Type B pancreatic cell (in vitro differentiated cells): Measurements from ENCODE around the gene GRIN2A. TPM values are rescaled to one million over a fixed set of nuclear protein-coding genes. Genes with fewer than 3 reads are reported as not detected.
A peak's percentile ranks its signal among the peaks of the same experiment; 100 is the strongest.

Experiments used
- DNase-seq: peaks from one replicate; pipeline ENCODE4 v3.0.0; 2021; ENCODE audit warnings: mixed read lengths; ENCODE audit not compliant: unreplicated experiment; ENCODE audit errors: extremely low spot score
- H3K27ac Mint-ChIP-seq: 2 replicates; pipeline ENCODE4 v1.8.0; 2021; ENCODE audit warnings: mild to moderate bottlenecking, mixed read lengths
- H3K27me3 Mint-ChIP-seq: 2 replicates; pipeline ENCODE4 v1.8.0; 2021; ENCODE audit warnings: mixed read lengths
- H3K36me3 Mint-ChIP-seq: 2 replicates; pipeline ENCODE4 v1.8.0; 2021; ENCODE audit warnings: mixed read lengths
- H3K4me1 Mint-ChIP-seq: one replicate; pipeline ENCODE4 v1.8.0; 2021; ENCODE audit warnings: mixed read lengths; ENCODE audit not compliant: unreplicated experiment
- H3K4me3 Mint-ChIP-seq: 2 replicates; pipeline ENCODE4 v1.8.0; 2021; ENCODE audit warnings: mild to moderate bottlenecking, mixed read lengths
- H3K9me3 Mint-ChIP-seq: 2 replicates; pipeline ENCODE4 v1.8.0; 2021; ENCODE audit warnings: mixed read lengths
- CTCF ChIP-seq: fragments of 200-600 bp; sonication (generic); conservative IDR thresholded peaks from 2 replicates; pipeline ENCODE4 v1.5.0; 2021; ENCODE audit warnings: antibody characterized with exemption, mild to moderate bottlenecking
- total RNA-seq: library from RNA; stranded (reverse); gene quantifications from 2 replicates; pipeline ENCODE4 v1.2.1, GENCODE V29; 2021; ENCODE audit warnings: low replicate concordance

The GRIN2A gene
- total RNA-seq, 1 donor from 2014 or later = 7.1 TPM

GRCh38 chr16:9821331-9821730, 360.9 kb downstream of the GRIN2A start:
- Mint-ChIP-seq H3K27ac (no peak overlapping the region), H3K36me3 (no peaks in the 10 kb centered on the region), H3K9me3 (no peaks in the 10 kb centered on the region), H3K27me3 (peaks cover 57% of the 10 kb centered on the region), H3K4me3 (no peak overlapping the region), H3K4me1 (no peaks in the 10 kb centered on the region)
- DNase-seq = no peak
- no peak for TF ChIP-seq CTCF

GRCh38 chr16:9820476-9821246, 361.6 kb downstream of the GRIN2A start:
- DNase-seq = no peak
- H3K9me3 Mint-ChIP-seq = no peaks in the 10 kb centered on the region
- peak; percentile 62 for TF ChIP-seq CTCF
- H3K27me3 Mint-ChIP-seq = peaks cover 60% of the 10 kb centered on the region
- no peak overlapping the region for H3K27ac Mint-ChIP-seq
- no peaks in the 10 kb centered on the region for H3K4me1 Mint-ChIP-seq
- no peaks in the 10 kb centered on the region for H3K36me3 Mint-ChIP-seq
- H3K4me3 Mint-ChIP-seq = no peak overlapping the region

GRCh38 chr16:9818702-9819101, 363.5 kb downstream of the GRIN2A start:
- DNase-seq = no peak
- Mint-ChIP-seq H3K36me3 (no peaks in the 10 kb centered on the region), H3K4me1 (no peaks in the 10 kb centered on the region), H3K4me3 (no peak overlapping the region), H3K27me3 (peaks cover 47% of the 10 kb centered on the region), H3K9me3 (no peaks in the 10 kb centered on the region), H3K27ac (no peak overlapping the region)
- no peak for TF ChIP-seq CTCF

- H3K27me3 Mint-ChIP-seq = peaks cover 36% of the 10 kb centered on the region
- no peaks in the 10 kb centered on the region for H3K9me3 Mint-ChIP-seq
- TF ChIP-seq CTCF = no peak
- H3K4me3 Mint-ChIP-seq = no peak overlapping the region
- H3K4me1 Mint-ChIP-seq = no peaks in the 10 kb centered on the region
- H3K36me3 Mint-ChIP-seq = no peaks in the 10 kb centered on the region
- DNase-seq = no peak
- no peak overlapping the region for H3K27ac Mint-ChIP-seq
Observed at GRCh38 chr16:9817586-9817985, 364.6 kb downstream of the GRIN2A start.

- H3K36me3 Mint-ChIP-seq = no peaks in the 10 kb centered on the region
- H3K4me1 Mint-ChIP-seq = no peaks in the 10 kb centered on the region
- no peak overlapping the region for H3K27ac Mint-ChIP-seq
- peaks cover 27% of the 10 kb centered on the region for H3K27me3 Mint-ChIP-seq
- H3K4me3 Mint-ChIP-seq = no peak overlapping the region
- no peak for TF ChIP-seq CTCF
- H3K9me3 Mint-ChIP-seq = no peaks in the 10 kb centered on the region
- DNase-seq = no peak
Observed at GRCh38 chr16:9816644-9817043, 365.6 kb downstream of the GRIN2A start.
